Glomerular visceral epithelial cell (primary cell): ENCODE results near the gene RNU4-1.
"Not testable (repeated sequence)": the region's sequence is repeated elsewhere in the genome, so short reads cannot be mapped to it uniquely, and the experiment has no call there.

ENCODE experiments used
- DNase-seq: peaks from one replicate; pipeline ENCODE4 v3.0.0-alpha.2; 2016; ENCODE audit errors: extremely low spot score

The RNU4-1 gene

GRCh38 chr12:120292661-120293531 lies at the start of gene RNU4-1:
TSS of gene RNU4-1 (minus strand) at chr12:120293237.
- DNase-seq = peak; percentile 92

- DNase-seq = no peak
Measured at GRCh38 chr12:120342175-120343038, 49.4 kb upstream of the RNU4-1 start.

- no peak for DNase-seq
Measured at GRCh38 chr12:120339256-120339655, 46.2 kb upstream of the RNU4-1 start.

- DNase-seq = no peak
Measured at GRCh38 chr12:120337730-120338129, 44.7 kb upstream of the RNU4-1 start.

GRCh38 chr12:120336392-120336791 lies 43.4 kb upstream of the RNU4-1 start:
- not testable (repeated sequence) for DNase-seq

GRCh38 chr12:120335447-120335846 lies 42.4 kb upstream of the RNU4-1 start:
- peak; percentile 53 for DNase-seq

GRCh38 chr12:120332523-120332922 lies 39.5 kb upstream of the RNU4-1 start:
- no peak for DNase-seq

- no peak for DNase-seq
Measured at GRCh38 chr12:120332041-120332440, 39.0 kb upstream of the RNU4-1 start.

- DNase-seq = no peak
Measured at GRCh38 chr12:120331390-120331789, 38.4 kb upstream of the RNU4-1 start.

- DNase-seq = no peak
Measured at GRCh38 chr12:120328228-120328627, 35.2 kb upstream of the RNU4-1 start.

- DNase-seq = no peak
Measured at GRCh38 chr12:120327593-120327992, 34.6 kb upstream of the RNU4-1 start, which contains the start of gene PLA2G1B. TSS of gene PLA2G1B (minus strand) at chr12:120327779. CDS start at chr12:120327753, 26 bp downstream.

GRCh38 chr12:120324841-120325417 lies 31.9 kb upstream of the RNU4-1 start:
- no peak for DNase-seq

- no peak for DNase-seq
Measured at GRCh38 chr12:120323772-120324171, 30.7 kb upstream of the RNU4-1 start.

GRCh38 chr12:120321382-120322202 lies 28.6 kb upstream of the RNU4-1 start:
- no peak for DNase-seq

GRCh38 chr12:120317224-120318105 lies 24.4 kb upstream of the RNU4-1 start:
- peak; percentile 99 for DNase-seq

- DNase-seq = peak; percentile 7
Measured at GRCh38 chr12:120316798-120317223, 23.8 kb upstream of the RNU4-1 start.

- DNase-seq = no peak
Measured at GRCh38 chr12:120314220-120314619, 21.2 kb upstream of the RNU4-1 start.

- DNase-seq = peak; percentile 87
Measured at GRCh38 chr12:120301962-120302815, 9.2 kb upstream of the RNU4-1 start, which contains the start of gene SIRT4. TSS of gene SIRT4 (plus strand) at chr12:120302321. CDS start at chr12:120303562, 1,241 bp downstream.

GRCh38 chr12:120292411-120292660 lies 701 bp downstream of the RNU4-1 start:
- DNase-seq = no peak
